NOMO-1 treated with DMSO at 0.1 percent for 48 hours (cell line): ENCODE results near the gene TICAM1.
"Not testable (repeated sequence)": the region's sequence is repeated elsewhere in the genome, so short reads cannot be mapped to it uniquely, and the experiment has no call there.

Experiments used
- DNase-seq: peaks from one replicate; lab custom pipeline; 2025; ENCODE audit not compliant: unreplicated experiment; lab: John Stamatoyannopoulos, UW

TICAM1 gene

GRCh38 chr19:4831304-4831978 lies at the start of gene TICAM1:
Gene TICAM1, minus strand, starts transcription at chr19:4831712. Its CDS starts 13,335 bp downstream, at chr19:4818377.
- DNase-seq: peak; percentile 40

GRCh38 chr19:4879041-4879440 lies 47.5 kb upstream of the TICAM1 start:
- no peak for DNase-seq

GRCh38 chr19:4878491-4878968 lies 47.0 kb upstream of the TICAM1 start:
- no peak for DNase-seq

- no peak for DNase-seq
Measured at GRCh38 chr19:4877753-4878490, 46.4 kb upstream of the TICAM1 start.

- DNase-seq: no peak
Measured at GRCh38 chr19:4873930-4874329, 42.4 kb upstream of the TICAM1 start.

- DNase-seq: no peak
Measured at GRCh38 chr19:4871711-4872110, 40.2 kb upstream of the TICAM1 start.

- peak; percentile 94 for DNase-seq
Measured at GRCh38 chr19:4870025-4870700, 38.7 kb upstream of the TICAM1 start.

GRCh38 chr19:4868286-4868834 lies 36.8 kb upstream of the TICAM1 start:
- DNase-seq: no peak

- peak; percentile 82 for DNase-seq
Measured at GRCh38 chr19:4867534-4868285, 36.2 kb upstream of the TICAM1 start, which contains the start of gene PLIN3. Gene PLIN3, minus strand, starts transcription at chr19:4867667. Its CDS starts 6,273 bp downstream, at chr19:4861394.

- peak; percentile 21 for DNase-seq
Measured at GRCh38 chr19:4866595-4867424, 35.3 kb upstream of the TICAM1 start.

GRCh38 chr19:4861147-4861546 lies 29.6 kb upstream of the TICAM1 start:
- DNase-seq: no peak

GRCh38 chr19:4859697-4860096 lies 28.2 kb upstream of the TICAM1 start:
- DNase-seq: no peak

GRCh38 chr19:4856468-4856867 lies 25.0 kb upstream of the TICAM1 start:
- DNase-seq: not testable (repeated sequence)

- not testable (repeated sequence) for DNase-seq
Measured at GRCh38 chr19:4853506-4853905, 22.0 kb upstream of the TICAM1 start.

GRCh38 chr19:4852484-4852883 lies 21.0 kb upstream of the TICAM1 start:
- no peak for DNase-seq

- peak; percentile 20 for DNase-seq
Measured at GRCh38 chr19:4851551-4852290, 20.2 kb upstream of the TICAM1 start.

- DNase-seq: no peak
Measured at GRCh38 chr19:4849019-4849418, 17.5 kb upstream of the TICAM1 start.

GRCh38 chr19:4847190-4847973 lies 15.9 kb upstream of the TICAM1 start:
- no peak for DNase-seq
